Esophagus muscularis mucosa (tissue), 4 donors: ENCODE results near the gene RUNDC1. TPM values are rescaled to one million over a fixed set of nuclear protein-coding genes. Genes with fewer than 3 reads are reported as not detected.

Source experiments
- DNase-seq: peaks from one replicate; pipeline ENCODE4 v3.0.0-alpha.2; 2017; ENCODE audit errors: extremely low spot score
- H3K27ac ChIP-seq, 4 donors: fragments of 200-600 bp; sonication (generic); replicated peaks in 1 of 4; 1 replicate in 3 of 4; 2 replicates in 1 of 4; pipeline ENCODE4 v1.5.1; 2016 to 2019; ENCODE audit warnings: mild to moderate bottlenecking in 1 of 4
- H3K27me3 ChIP-seq, 4 donors: fragments of 200-600 bp; sonication (generic); one replicate each; pipeline versions ENCODE4 v1.5.1 to v1.6.0; 2016 to 2019
- H3K36me3 ChIP-seq, 4 donors: fragments of 200-600 bp; sonication (generic); one replicate each; pipeline ENCODE4 v1.5.1; 2016 to 2019
- H3K4me1 ChIP-seq, 4 donors: fragments of 200-600 bp; sonication (generic); one replicate each; pipeline ENCODE4 v1.5.1; 2016 to 2019
- H3K4me3 ChIP-seq, 4 donors: fragments of 200-600 bp; sonication (generic); 1 replicate in 2 of 4; 2 replicates in 2 of 4; pipeline ENCODE4 v1.5.1; 2016 to 2019; ENCODE audit warnings: mild to moderate bottlenecking in 4 of 4, moderate library complexity in 1 of 4
- H3K9me3 ChIP-seq, 4 donors: fragments of 200-600 bp; sonication (generic); 1 replicate in 3 of 4; 2 replicates in 1 of 4; pipeline ENCODE4 v1.5.1; 2016 to 2019
- EP300 ChIP-seq: sonication (generic); formaldehyde crosslinking; IDR thresholded peaks from one replicate; pipeline ENCODE4 v1.6.1; 2017; ENCODE audit warnings: antibody characterized with exemption
- POLR2A ChIP-seq: fragments of 450-650 bp; IDR thresholded peaks from one replicate; pipeline ENCODE4 v1.6.1; 2017; ENCODE audit warnings: antibody characterized with exemption, moderate library complexity, mild to moderate bottlenecking, low read depth
- POLR2AphosphoS5 ChIP-seq, 2 donors: sonication (generic); formaldehyde crosslinking; IDR thresholded peaks; one replicate each; pipeline ENCODE4 v1.6.1; 2017; ENCODE audit warnings: antibody characterized with exemption in 2 of 2
- WGBS: methylation state at CpG from one replicate; pipeline ENCODE4 v1.1.5; 2018; 5-methylcytosine and 5-hydroxymethylcytosine counted together
- intact Hi-C: fragments of 100-400 bp; cut with DNase I; formaldehyde crosslinking; loops from one replicate; pipeline ENCODE4 v1.15.1; 2023
- total RNA-seq, 4 donors: library from RNA; depleted of rRNA; stranded (reverse); fragments of >200 nt; gene quantifications; one replicate each; pipeline versions ENCODE4 v1.1.0 to v1.2.1, GENCODE V29; 2016
- TF ChIP-seq, protein P1 (sequence below), 3 experiments: fragments of 200-600 bp in 2 of 3; fragments of 450-650 bp in 1 of 3; sonication (generic) in 2 of 3; IDR thresholded peaks; one replicate each; pipeline ENCODE4 v1.5.1; 2017 to 2019; ENCODE audit warnings: antibody characterized with exemption in 3 of 3, mild to moderate bottlenecking in 2 of 3, moderate library complexity in 1 of 3

The RUNDC1 gene
- total RNA-seq, 4 donors from 2014 or later: 13.3 to 19.1 (median 16.5) TPM

DNA sequence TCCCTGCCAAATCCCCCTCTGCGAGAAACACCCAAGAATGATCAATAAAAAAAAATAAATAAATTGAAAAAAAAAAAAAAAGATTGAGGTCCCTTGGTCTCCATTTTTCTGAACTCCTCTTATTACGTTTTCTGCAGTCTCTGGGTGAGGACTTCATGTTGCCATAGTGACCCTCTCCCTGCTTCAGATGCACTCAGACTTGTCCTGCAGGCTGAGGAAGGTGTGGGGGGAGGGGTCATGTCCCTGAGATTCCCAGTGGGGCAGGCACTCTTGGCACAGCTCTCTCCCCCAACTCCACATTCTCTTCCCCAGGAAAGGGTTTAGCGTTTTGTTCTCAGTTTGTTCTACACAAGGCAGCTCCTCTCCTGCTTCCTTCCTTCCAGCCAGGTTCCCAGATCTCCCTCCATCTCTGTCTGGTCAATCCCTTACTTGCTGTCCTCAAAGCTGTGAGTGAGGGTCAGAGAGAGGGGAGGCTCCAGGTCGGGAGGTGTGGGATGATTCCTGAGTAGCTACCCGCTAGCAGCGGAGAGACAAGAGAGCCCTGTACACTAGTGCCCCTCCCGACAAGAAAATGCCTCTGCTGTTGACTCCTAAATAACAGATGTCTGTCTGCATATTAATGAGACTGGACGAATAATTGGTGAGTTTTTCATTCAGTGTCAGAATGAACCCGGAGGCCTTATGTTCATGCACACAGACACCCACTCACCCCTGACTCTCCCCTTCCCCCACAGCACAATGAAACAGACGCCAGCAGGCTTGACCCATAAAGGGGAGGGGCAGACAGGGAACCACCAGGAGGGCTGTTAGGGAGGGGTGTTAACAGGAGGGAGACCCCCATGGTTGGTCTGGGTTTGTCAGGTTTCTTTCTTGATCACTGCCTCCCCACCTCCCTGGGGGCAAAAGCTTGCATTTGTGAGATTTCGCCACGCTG, 53.9 kb downstream of the RUNDC1 start:
- intact Hi-C loops: no loop called here
- no peaks in the 10 kb centered on the region for H3K4me1 ChIP-seq
- H3K36me3 ChIP-seq: no peaks in the 10 kb centered on the region
- no peak overlapping the region for H3K27ac ChIP-seq
- H3K27me3 ChIP-seq: no peaks in the 10 kb centered on the region
- H3K9me3 ChIP-seq: no peaks in the 10 kb centered on the region
- 52% methylated on average over 8 of the region's 12 CpGs for WGBS
- DNase-seq: no peak
- H3K4me3 ChIP-seq: no peak overlapping the region
- TF ChIP-seq POLR2A (no peak), EP300 (no peak)

DNA sequence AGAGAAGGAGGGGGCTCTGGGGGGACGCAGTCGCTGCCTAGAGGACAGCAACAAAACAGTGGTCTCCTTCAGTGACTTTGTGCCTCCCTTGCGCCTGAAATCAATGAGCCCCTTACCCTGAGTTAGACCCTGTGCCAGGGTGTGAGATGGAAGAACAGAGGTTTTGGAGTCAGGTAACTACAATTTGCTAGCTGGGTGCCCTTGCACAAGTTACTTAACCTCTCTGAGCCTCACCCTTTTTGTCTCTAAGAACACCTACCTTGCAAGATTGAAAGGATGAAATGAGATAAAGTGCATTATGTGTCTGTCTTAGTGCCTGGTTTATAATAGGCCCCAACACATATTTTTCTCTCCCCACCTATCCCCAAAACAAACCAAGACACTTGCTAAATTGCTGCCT, 54.5 kb downstream of the RUNDC1 start:
- TF ChIP-seq EP300 (no peak), POLR2AphosphoS5 (IDR thresholded peaks at IDR 0.05) (no peak), POLR2A (no peak)
- TF ChIP-seq, protein P1, sequence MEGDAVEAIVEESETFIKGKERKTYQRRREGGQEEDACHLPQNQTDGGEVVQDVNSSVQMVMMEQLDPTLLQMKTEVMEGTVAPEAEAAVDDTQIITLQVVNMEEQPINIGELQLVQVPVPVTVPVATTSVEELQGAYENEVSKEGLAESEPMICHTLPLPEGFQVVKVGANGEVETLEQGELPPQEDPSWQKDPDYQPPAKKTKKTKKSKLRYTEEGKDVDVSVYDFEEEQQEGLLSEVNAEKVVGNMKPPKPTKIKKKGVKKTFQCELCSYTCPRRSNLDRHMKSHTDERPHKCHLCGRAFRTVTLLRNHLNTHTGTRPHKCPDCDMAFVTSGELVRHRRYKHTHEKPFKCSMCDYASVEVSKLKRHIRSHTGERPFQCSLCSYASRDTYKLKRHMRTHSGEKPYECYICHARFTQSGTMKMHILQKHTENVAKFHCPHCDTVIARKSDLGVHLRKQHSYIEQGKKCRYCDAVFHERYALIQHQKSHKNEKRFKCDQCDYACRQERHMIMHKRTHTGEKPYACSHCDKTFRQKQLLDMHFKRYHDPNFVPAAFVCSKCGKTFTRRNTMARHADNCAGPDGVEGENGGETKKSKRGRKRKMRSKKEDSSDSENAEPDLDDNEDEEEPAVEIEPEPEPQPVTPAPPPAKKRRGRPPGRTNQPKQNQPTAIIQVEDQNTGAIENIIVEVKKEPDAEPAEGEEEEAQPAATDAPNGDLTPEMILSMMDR (IDR thresholded peaks at IDR 0.05): no peak
- no peaks in the 10 kb centered on the region for H3K4me1 ChIP-seq
- H3K4me3 ChIP-seq: no peak overlapping the region
- DNase-seq: no peak
- H3K36me3 ChIP-seq: no peaks in the 10 kb centered on the region
- no peaks in the 10 kb centered on the region for H3K9me3 ChIP-seq
- 82% methylated on average over 3 of the region's 3 CpGs for WGBS
- no peak overlapping the region for H3K27ac ChIP-seq
- intact Hi-C loops: no loop called here
- no peaks in the 10 kb centered on the region for H3K27me3 ChIP-seq

DNA sequence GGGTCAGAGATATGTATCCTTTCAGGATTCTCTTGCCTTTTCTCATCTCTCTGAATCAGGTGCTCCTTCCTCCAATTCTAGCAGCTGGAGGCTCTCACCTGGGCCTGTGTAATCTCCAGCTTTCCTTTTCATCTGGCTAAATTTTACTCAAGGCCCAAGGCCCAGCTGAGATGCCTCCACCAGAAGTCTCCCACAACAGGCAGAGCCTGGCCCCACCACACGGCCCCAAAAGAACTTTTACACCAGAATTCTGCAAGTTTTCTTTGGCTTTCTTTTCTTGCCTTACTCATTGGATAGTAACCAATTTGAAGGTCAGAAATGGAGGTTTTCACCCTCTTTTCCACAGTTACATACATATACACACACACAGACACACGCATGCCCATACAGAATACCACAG, 59.3 kb downstream of the RUNDC1 start:
- DNase-seq: no peak
- Histone ChIP-seq H3K36me3 (no peaks in the 10 kb centered on the region), H3K9me3 (no peaks in the 10 kb centered on the region), H3K27me3 (no peaks in the 10 kb centered on the region), H3K4me3 (no peak overlapping the region), H3K4me1 (no peaks in the 10 kb centered on the region), H3K27ac (no peak overlapping the region)
- intact Hi-C loops: no loop called here
- no peak for TF ChIP-seq POLR2AphosphoS5 (IDR thresholded peaks at IDR 0.05)
- TF ChIP-seq, protein P1 (IDR thresholded peaks at IDR 0.05): no peak
- no peak for TF ChIP-seq EP300
- no peak for TF ChIP-seq POLR2A
- WGBS: 85% methylated on average over 2 of the region's 2 CpGs

DNA sequence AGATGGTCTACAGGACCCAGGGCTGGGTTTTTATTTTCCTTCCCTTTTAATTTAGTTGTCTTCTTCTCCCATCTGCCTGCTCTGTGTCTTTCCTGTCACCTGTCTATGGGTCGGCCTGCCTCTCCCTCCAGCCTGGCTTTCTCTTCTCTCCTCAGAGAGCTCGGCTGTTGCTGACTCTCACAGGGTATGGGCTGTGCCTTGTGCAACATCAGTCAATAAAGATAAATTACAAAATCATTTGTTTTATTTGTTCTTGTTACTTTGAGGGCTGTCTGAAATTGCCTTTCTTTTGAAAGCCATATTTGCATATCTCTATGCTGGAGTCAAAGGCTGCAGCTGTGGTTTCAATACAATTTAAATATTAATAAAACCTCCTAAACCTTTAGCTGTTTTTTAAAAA, 60.3 kb downstream of the RUNDC1 start:
- Histone ChIP-seq H3K9me3 (no peaks in the 10 kb centered on the region), H3K36me3 (no peaks in the 10 kb centered on the region), H3K27me3 (no peaks in the 10 kb centered on the region), H3K4me3 (no peak overlapping the region), H3K27ac (no peak overlapping the region), H3K4me1 (no peaks in the 10 kb centered on the region)
- 86% methylated on average over 2 of the region's 2 CpGs for WGBS
- DNase-seq: no peak
- intact Hi-C loops: no loop called here
- TF ChIP-seq, protein P1 (IDR thresholded peaks at IDR 0.05): no peak
- TF ChIP-seq POLR2AphosphoS5 (IDR thresholded peaks at IDR 0.05): no peak
- TF ChIP-seq POLR2A: no peak
- TF ChIP-seq EP300: no peak

DNA sequence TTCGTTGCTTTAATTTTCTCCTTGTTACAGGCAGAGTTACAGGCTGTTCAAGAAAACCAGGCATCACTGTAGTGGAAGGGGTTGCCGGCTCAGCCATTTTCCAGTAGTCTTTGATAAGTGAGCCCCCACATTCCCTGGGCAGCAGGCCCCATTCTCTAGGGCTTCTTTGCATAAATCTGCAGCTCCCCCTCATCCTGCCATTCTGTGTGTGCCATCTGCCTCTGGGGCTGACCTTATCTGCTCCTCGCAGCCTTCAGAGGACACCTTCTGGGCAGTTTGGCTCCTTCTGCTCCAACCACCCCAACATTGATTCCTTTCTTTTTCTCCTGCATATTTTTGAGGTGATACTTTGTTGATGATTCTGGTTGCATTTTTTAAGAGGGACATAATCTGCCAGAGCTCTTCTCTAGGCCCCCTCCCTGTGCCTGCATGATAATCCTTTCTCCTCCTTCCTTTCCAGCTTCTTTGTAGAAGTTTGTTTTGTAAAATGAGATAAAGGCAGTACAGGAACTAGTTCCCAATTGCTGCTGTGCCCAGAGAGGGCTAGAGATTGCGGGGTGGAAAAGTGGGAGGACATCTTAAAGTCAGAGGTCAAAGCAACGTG, 61.8 kb downstream of the RUNDC1 start:
- no peak for TF ChIP-seq EP300
- TF ChIP-seq, protein P1 (IDR thresholded peaks at IDR 0.05): no peak
- TF ChIP-seq POLR2AphosphoS5 (IDR thresholded peaks at IDR 0.05): no peak
- no peaks in the 10 kb centered on the region for H3K9me3 ChIP-seq
- H3K27me3 ChIP-seq: no peaks in the 10 kb centered on the region
- intact Hi-C loops: no loop called here
- WGBS: 71% methylated on average over 5 of the region's 5 CpGs
- DNase-seq: no peak
- H3K27ac ChIP-seq: no peak overlapping the region
- H3K36me3 ChIP-seq: no peaks in the 10 kb centered on the region
- H3K4me1 ChIP-seq: no peaks in the 10 kb centered on the region
- H3K4me3 ChIP-seq: no peak overlapping the region
